Activated CD4-positive, alpha-beta T cell treated with anti-CD3 and anti-CD28 coated beads, Interleukin-10, Interleukin-2, amounts not matched to agents 100 ng/mL and 50 ng/mL, durations not matched to agents 16 hours and 8 hours (primary cell): Measurements from ENCODE around the gene SNRPD2.
"Not testable (repeated sequence)": the region's sequence is repeated elsewhere in the genome, so short reads cannot be mapped to it uniquely, and the experiment has no call there.

Experiments
- DNase-seq: peaks from one replicate; pipeline ENCODE4 v3.0.0-alpha.2; 2020

The SNRPD2 gene

GRCh38 chr19:45691516-45692186 is at the start of gene SNRPD2:
TSS of gene SNRPD2 (minus strand) at chr19:45691953. CDS start at chr19:45691888, 65 bp downstream.
- DNase-seq = peak; percentile 97

DNA sequence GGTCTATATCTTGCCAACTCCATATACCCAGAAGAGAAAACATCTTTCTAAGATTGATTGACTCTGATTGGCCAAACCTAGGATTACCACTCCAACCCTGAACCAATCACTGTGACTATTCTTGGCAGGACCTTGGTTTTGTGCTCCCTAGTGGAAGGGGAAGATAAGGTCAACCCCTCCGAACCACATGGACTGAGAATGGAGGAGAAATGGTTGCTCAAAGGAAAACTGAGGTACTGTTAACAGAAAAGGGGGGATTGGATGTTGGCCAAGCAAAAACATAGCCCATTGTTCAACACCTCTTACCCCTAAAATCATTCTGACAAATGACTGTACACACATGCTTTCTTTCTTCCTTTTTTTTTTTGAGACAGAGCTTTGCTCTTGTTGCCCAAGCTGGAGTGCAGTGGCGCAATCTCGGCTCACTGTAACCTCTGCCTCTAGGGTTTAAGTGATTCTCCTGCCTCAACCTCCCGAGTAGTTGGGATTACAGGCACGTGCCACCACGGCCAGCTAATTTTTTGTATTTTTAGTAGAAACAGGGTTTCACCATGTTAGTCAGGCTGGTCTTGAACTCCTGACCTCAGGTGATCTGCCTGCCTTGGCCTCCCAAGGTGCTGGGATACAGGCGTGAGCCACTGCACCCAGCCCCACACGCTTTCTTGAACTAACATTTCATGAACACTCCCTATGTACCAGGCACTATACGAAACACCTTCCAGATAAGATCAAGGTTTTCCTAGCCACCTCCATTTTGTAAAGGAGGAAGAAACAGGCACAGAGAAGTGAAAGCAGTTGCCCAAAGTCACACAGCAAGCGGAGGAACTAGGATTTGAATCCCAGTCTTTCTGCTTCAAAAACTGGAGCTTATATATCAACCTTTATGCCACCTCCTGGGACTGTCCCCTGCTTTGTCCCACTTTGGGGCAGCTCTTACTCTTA is 48.0 kb upstream of the SNRPD2 start:
- DNase-seq = no peak

DNA sequence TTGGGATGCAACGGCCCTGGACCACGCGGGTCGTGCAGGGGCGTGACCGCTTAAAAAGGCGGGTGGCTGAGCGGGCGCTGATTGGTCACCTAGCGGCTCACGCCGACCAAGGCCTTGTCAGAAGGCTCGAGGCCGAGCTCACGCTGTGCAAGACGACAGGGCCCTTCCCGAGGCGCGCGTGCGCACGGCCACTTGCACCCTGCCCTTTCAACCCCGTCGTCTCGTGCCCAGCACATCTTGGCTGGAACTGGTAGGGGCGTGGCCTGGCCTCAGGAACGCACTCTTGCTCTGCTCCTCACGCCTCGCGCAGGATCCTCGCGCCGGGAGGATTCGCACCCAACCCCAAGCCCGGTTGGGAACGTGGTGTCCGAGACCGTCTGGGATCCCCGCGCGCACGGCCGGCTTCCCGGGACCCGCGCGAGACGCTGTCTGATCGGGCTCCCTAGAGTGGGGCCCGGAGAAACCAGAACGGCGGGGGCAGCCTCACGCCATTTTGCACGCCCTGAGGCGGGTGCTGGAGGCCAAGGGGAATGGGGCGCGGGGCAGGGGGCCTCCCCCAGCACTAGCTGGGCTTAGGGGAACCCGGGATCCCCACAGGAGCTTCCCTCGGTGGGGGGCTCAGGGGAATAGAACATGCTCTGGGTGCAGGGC is 41.5 kb upstream of the SNRPD2 start, which contains the start of gene MEIOSIN:
Gene MEIOSIN (plus strand): TSS at position 280 of the 651 bp plus-strand sequence. CDS start 1,938 bp downstream, outside the sequence.
- DNase-seq = no peak

- peak; percentile 98 for DNase-seq
Measured at GRCh38 chr19:45730368-45731288, 38.9 kb upstream of the SNRPD2 start, which contains the start of gene FBXO46. TSS of gene FBXO46 (minus strand) at chr19:45730896. CDS start at chr19:45713495, 17,401 bp downstream.

DNA sequence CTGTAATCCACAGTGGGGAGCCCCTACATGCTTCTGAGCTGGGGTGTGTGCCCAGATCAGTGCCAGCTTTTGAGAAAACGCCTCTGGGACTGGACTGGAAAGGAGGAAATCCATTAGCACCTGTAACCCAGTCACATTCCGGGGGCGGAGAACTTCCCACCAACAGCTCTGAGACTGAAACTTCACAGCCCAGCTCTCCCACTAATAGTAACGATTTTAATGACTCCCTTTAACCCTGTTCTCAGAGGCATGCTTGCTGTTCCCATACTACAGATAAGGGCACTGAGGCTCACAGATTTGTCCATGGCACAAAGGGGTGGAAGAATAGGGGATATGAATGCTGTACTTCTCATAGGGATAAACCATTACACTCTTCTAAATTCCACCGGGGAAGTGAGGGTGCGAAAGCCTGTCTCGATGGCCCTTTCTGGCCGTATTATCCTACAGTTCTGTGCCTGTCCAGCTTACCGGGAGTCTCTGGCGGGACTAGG is 38.1 kb upstream of the SNRPD2 start:
- DNase-seq = peak; percentile 28

DNA sequence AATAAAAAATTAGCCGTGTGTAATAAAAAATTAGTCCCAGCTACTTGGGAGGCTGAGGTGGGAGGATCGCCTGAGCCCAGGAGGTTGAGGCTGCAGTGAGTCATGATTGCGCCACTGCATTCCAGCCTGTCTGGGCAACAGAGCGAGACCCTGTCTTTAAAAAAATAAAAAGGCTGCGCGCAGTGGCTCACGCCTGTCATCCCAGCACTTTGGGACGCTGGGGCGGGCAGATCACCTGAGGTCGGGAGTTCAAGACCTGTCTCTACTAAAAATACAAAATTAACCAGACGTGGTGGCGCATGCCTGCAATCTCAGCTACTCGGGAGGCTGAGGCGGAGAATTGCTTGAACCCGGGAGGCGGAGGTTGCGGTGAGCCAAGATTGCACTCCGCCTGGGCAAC is 36.9 kb upstream of the SNRPD2 start:
- not testable (repeated sequence) for DNase-seq

GRCh38 chr19:45720065-45720464 is 28.3 kb upstream of the SNRPD2 start:
- not testable (repeated sequence) for DNase-seq

GRCh38 chr19:45717983-45718650 is 26.4 kb upstream of the SNRPD2 start:
- DNase-seq = no peak

GRCh38 chr19:45717131-45717982 is 25.6 kb upstream of the SNRPD2 start:
- DNase-seq = peak; percentile 99

DNA sequence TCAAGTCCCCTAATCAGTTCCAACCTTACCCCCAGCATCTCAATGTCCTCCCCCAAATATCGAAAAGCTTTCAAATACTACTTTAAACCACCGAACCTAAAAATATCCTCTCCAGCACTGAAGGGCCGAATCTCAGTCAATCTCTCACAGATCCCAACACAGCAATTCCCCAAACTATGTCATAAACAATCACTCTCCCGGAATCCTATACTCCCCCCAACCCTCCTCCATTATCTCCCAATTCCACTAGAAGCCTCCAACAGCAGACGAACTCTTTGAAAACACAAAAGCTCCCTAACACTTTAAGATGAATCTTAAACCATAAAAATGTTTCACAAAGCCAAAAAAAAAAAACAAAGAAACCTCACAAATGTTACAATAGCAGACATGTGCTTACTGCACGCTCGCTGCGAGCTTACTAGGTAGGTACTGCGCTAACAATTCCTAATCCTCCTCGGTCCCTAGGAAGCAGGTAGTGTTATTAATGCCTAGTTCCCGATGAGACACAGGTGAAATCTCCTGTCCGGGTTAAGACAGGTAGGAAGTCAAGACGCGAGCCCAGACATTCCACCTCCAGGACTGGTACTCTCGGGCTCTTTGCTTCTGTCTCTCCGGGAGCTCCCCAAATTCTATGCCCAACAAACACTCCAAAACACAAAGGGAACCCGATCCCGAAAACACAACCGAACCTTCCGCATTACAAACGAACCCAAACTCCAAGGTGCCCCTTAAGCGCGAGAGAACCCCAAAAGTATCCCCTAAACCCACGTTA is 24.8 kb upstream of the SNRPD2 start:
- DNase-seq = no peak

GRCh38 chr19:45715139-45715538 is 23.4 kb upstream of the SNRPD2 start:
- no peak for DNase-seq

DNA sequence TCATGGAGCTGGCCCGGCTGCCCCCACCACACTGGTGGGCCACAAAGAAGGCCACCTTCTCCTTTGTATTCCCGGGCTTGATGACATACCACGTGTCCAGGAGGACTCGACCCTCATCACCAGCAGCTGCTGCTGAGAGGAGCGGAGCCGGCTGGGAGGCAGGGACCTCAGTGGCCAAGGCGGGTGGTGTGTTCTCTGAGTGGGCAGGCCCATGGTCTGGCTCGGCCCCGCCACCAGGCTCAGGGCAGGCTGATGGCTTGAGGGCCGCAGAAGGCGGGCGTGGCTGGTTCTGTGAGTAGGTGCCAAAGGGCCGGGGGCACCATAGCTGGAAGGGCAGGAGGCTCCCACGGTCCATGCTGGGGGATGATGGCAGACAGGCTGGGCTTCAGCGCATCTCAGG is 21.4 kb upstream of the SNRPD2 start:
- no peak for DNase-seq

DNA sequence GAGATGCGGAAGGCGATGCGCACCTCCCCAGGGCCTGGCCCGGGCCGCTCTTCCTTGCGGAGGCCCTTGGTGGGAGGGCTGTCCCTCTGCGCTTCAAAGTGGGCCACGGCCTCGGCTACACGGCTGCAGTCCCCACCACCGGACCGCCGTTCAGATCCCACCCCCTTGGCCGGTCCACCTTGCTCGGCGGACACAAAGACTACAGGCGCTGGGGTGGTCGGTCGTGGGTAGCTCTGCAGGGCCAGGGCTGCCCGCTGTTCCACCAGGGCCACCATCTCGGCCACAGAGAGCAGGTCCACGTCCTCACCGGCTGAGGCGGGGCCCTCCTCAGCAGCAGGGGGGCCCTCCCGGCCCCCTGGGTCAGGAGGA is 20.9 kb upstream of the SNRPD2 start:
- no peak for DNase-seq

- no peak for DNase-seq
Measured at GRCh38 chr19:45711851-45712698, 20.3 kb upstream of the SNRPD2 start.

DNA sequence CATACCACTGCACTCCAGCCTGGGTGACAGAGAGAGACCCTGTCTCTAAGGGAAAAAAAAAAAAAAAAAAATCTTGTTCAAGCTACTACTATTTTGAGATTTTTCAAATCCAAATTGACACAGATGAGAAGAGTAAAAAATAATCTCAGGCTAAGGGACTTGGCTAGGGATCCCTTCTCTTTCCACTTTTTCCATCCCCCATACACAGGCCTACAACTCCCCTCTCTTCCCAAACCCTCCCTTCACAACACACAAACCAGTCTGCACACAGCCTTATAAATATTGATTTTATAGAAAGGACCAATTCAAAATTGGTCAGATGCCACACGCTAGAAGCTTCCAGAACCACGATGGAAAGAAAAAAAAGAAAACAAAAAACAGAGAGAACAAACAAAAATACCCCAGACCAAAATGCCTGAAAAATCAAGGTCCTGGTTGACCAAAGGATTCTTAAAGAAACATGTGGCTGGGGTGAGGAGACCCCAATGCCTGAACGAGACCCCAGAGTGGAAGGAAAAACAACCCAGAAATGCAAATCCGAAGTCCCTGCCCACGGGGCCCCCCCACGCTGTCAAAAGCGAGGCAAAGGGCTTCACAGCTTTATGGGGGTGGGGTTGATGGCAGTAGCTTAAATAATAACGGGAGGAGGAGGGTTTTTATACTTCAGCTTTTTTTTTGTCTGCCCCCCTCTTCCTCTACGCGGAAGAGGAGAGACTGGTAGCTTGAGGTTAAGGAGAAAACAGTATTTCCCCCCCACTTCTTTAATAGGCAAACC is 18.8 kb upstream of the SNRPD2 start:
- no peak for DNase-seq

GRCh38 chr19:45705710-45706415 is 14.1 kb upstream of the SNRPD2 start:
- no peak for DNase-seq

DNA sequence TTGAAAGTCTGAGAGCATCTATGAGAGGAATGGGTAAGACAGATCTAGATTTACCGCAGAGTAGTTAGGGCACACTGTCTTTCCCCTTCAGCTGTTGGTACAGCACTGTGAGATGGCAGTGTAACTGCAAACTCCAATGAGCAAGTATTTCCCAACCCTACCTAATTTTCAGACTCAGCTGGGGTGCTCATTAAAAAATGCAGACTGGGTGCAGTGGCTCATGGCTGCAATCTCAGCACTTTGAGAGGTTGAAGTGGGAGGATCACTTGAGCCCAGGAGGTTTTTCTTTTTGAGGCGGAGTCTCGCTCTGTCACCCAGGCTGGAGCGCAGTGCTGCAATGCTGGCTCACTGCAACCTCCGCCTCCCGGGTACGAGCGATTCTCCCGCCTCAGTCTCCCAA is 13.4 kb upstream of the SNRPD2 start:
- DNase-seq = no peak
